GM12874 (cell line): Measurements from ENCODE around the gene NLRP5.

Experiments
- CTCF ChIP-seq: IDR thresholded peaks from 2 replicates; pipeline ENCODE4 v1.5.1; 2011; ENCODE audit warnings: low read depth, mild to moderate bottlenecking, control low read depth, low read length, moderate library complexity; ENCODE audit not compliant: insufficient read depth

NLRP5 gene

GRCh38 chr19:55986487-55986886 is at the start of gene NLRP5:
Gene NLRP5, plus strand, starts transcription at chr19:55986775.
- TF ChIP-seq CTCF: no peak

- no peak for TF ChIP-seq CTCF
Observed at GRCh38 chr19:55939206-55939605, 47.4 kb upstream of the NLRP5 start.

GRCh38 chr19:55940306-55940705 is 46.3 kb upstream of the NLRP5 start:
- TF ChIP-seq CTCF: no peak

GRCh38 chr19:55947532-55947931 is 39.0 kb upstream of the NLRP5 start, which contains the start of gene NLRP8:
Gene NLRP8, plus strand, starts transcription at chr19:55947832.
- TF ChIP-seq CTCF: no peak

GRCh38 chr19:55956431-55956830 is 30.1 kb upstream of the NLRP5 start:
- TF ChIP-seq CTCF: no peak

- TF ChIP-seq CTCF: no peak
Observed at GRCh38 chr19:55958356-55958755, 28.2 kb upstream of the NLRP5 start.

GRCh38 chr19:55959996-55960675 is 26.4 kb upstream of the NLRP5 start:
- no peak for TF ChIP-seq CTCF
